Progenitor cell of endocrine pancreas (in vitro differentiated cells): ENCODE data around the gene SYT2. TPM values are rescaled to one million over a fixed set of nuclear protein-coding genes. Genes with fewer than 3 reads are reported as not detected.

Source experiments
- DNase-seq: peaks from one replicate; pipeline ENCODE4 v3.0.0; 2021; ENCODE audit warnings: low spot score; ENCODE audit not compliant: unreplicated experiment
- H3K27ac Mint-ChIP-seq: 2 replicates; pipeline ENCODE4 v1.8.0; 2021; ENCODE audit warnings: mild to moderate bottlenecking, moderate library complexity, mixed read lengths
- H3K27me3 Mint-ChIP-seq: 2 replicates; pipeline ENCODE4 v1.8.0; 2021; ENCODE audit warnings: mixed read lengths
- H3K36me3 Mint-ChIP-seq: 2 replicates; pipeline ENCODE4 v1.8.0; 2022; ENCODE audit warnings: mixed read lengths; ENCODE audit not compliant: insufficient read depth
- H3K4me1 Mint-ChIP-seq: 2 replicates; pipeline ENCODE4 v1.8.0; 2021; ENCODE audit warnings: low read depth, mixed read lengths
- H3K4me3 Mint-ChIP-seq: 2 replicates; pipeline ENCODE4 v1.8.0; 2021; ENCODE audit warnings: low read depth, mild to moderate bottlenecking, moderate library complexity, mixed read lengths
- H3K9me3 Mint-ChIP-seq: 2 replicates; pipeline ENCODE4 v1.8.0; 2021; ENCODE audit warnings: low read depth, mixed read lengths
- total RNA-seq: library from RNA; stranded (reverse); gene quantifications from 2 replicates; pipeline ENCODE4 v1.2.1, GENCODE V29; 2021
- TF ChIP-seq, protein P1 (sequence below): fragments of 200-600 bp; sonication (generic); IDR thresholded peaks from one replicate; pipeline ENCODE4 v1.5.0; 2021; ENCODE audit warnings: antibody characterized with exemption, mild to moderate bottlenecking; ENCODE audit not compliant: unreplicated experiment

The SYT2 gene
- total RNA-seq, 1 donor from 2014 or later = 1.8 TPM

DNA sequence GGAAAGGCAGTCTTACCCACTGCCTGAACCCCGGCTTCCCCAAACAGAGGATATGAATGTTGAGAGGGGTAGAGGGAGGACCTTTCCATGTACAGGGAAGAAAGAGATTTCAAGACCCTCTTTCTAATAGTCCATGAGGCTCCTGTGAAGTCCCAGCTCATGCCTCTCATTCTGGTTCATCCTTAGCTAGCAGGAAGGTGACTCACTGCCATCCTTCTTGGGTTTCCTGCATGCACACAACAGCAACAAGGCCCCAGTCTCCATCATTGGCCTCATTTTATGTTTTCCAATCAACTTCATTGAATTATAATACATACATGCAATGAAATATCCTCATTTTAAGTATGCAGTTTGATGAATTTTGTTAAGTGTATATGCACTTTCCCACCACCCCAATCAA is 46.2 kb downstream of the SYT2 start:
- H3K36me3 Mint-ChIP-seq = no peaks in the 10 kb centered on the region
- TF ChIP-seq, protein P1, sequence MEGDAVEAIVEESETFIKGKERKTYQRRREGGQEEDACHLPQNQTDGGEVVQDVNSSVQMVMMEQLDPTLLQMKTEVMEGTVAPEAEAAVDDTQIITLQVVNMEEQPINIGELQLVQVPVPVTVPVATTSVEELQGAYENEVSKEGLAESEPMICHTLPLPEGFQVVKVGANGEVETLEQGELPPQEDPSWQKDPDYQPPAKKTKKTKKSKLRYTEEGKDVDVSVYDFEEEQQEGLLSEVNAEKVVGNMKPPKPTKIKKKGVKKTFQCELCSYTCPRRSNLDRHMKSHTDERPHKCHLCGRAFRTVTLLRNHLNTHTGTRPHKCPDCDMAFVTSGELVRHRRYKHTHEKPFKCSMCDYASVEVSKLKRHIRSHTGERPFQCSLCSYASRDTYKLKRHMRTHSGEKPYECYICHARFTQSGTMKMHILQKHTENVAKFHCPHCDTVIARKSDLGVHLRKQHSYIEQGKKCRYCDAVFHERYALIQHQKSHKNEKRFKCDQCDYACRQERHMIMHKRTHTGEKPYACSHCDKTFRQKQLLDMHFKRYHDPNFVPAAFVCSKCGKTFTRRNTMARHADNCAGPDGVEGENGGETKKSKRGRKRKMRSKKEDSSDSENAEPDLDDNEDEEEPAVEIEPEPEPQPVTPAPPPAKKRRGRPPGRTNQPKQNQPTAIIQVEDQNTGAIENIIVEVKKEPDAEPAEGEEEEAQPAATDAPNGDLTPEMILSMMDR = no peak
- H3K4me3 Mint-ChIP-seq = no peak overlapping the region
- no peak for DNase-seq
- H3K4me1 Mint-ChIP-seq = peaks cover 1% of the 10 kb centered on the region
- H3K27me3 Mint-ChIP-seq = peaks cover 40% of the 10 kb centered on the region
- no peaks in the 10 kb centered on the region for H3K9me3 Mint-ChIP-seq
- H3K27ac Mint-ChIP-seq = no peak overlapping the region

DNA sequence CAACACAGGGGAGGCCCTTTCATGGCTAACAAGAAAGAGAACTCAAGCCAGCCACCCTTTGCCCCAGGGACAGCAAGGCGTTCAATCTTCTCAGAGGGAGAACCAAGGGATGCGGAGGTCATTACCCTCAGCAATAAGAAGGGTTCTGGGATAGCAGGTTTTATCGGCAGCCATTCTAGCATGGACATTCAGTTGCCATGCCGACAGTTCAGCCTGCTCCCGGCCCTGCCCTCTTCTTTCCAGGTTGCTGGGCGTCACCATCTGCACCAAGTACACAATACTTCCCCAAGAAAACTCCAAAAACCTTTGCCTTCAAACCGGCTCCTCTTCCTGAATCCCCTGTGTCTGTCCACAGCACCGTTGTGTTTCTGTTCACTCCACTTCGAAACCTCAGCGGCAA is 47.1 kb downstream of the SYT2 start:
- no peak for DNase-seq
- peaks cover 46% of the 10 kb centered on the region for H3K27me3 Mint-ChIP-seq
- peaks cover 1% of the 10 kb centered on the region for H3K4me1 Mint-ChIP-seq
- no peak overlapping the region for H3K4me3 Mint-ChIP-seq
- H3K27ac Mint-ChIP-seq = no peak overlapping the region
- H3K9me3 Mint-ChIP-seq = no peaks in the 10 kb centered on the region
- H3K36me3 Mint-ChIP-seq = no peaks in the 10 kb centered on the region
- TF ChIP-seq, protein P1 = no peak

DNA sequence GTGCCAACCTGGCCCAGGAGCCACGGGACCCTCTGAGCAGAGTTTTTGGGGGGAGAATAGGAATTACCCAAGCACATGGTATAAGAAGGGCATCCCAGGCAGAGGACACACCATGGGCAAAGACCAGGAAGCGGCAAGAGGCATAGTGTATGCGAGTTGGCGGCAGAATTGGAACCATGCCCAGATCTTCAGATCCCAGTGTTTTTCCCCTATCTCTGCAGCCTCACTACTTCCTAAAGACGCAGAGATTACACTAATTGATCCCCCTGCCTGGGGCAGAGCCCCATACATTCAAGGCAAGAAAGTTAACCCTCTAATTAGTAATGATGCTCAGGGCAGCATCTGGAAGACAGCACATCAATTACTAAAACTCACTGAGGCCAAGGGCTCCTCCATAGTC is 48.2 kb downstream of the SYT2 start:
- H3K4me1 Mint-ChIP-seq = peaks cover 1% of the 10 kb centered on the region
- H3K27me3 Mint-ChIP-seq = peaks cover 47% of the 10 kb centered on the region
- no peak overlapping the region for H3K27ac Mint-ChIP-seq
- DNase-seq = no peak
- no peaks in the 10 kb centered on the region for H3K9me3 Mint-ChIP-seq
- no peak overlapping the region for H3K4me3 Mint-ChIP-seq
- H3K36me3 Mint-ChIP-seq = no peaks in the 10 kb centered on the region
- TF ChIP-seq, protein P1 = no peak

DNA sequence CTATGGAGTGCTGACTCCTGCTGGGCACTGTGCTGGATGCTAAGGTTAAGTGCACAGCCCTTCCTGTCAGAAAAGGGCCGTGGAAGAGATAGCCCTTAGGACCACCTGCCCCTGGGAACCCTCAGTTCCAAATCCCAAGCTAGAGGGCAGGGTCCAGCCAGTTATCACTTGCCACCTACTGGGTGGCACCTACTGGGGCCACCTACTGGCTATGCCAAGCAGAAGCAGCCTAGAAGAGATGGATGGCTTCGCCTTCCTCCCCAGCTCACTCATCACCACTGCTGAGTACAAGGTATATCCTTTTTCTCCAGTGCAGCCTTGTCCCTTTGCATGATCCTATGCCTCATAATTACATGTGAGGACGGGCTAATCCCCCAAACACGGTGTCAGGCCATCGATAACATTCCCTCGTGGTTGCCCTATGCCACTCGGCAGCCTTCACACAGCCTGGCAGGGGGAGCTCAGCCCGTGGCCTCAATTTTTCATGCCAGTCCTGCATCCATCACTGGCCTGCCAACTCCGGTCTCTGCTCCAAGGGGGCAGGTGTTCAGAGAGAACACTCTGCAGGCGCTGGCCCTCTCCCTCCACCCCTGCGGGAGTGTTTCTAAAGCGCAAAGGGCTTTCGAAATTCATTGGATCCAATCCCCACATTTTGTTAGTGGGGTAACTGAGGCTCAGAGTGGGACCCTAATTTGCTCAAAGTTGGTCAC is 49.0 kb downstream of the SYT2 start:
- no peaks in the 10 kb centered on the region for H3K36me3 Mint-ChIP-seq
- peaks cover 1% of the 10 kb centered on the region for H3K4me1 Mint-ChIP-seq
- no peak overlapping the region for H3K27ac Mint-ChIP-seq
- H3K9me3 Mint-ChIP-seq = no peaks in the 10 kb centered on the region
- no peak for DNase-seq
- H3K4me3 Mint-ChIP-seq = no peak overlapping the region
- peaks cover 52% of the 10 kb centered on the region for H3K27me3 Mint-ChIP-seq
- TF ChIP-seq, protein P1 = peak; percentile 11

DNA sequence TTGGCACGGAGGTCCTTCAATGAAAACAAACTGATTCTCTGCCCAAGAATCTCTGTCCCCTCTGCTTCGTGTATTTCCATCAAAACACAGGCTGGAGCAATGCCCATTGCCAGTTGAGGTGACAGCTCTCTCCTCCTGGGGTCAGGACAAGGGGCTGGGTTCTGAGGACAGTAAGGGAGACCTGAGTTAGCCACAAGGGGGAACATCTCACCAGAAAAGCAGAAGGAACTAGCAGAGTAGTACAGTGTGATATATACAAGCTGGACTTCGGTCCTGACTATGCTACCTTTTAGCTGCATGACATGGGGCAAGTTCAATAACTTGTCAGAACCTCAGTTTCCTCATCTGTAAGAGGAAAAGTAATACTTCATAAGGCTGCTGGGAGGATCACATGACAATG is 50.3 kb downstream of the SYT2 start:
- H3K27me3 Mint-ChIP-seq = peaks cover 57% of the 10 kb centered on the region
- TF ChIP-seq, protein P1 = no peak

More for the DNA sequence above, 50.3 kb downstream of the SYT2 start:
- Mint-ChIP-seq H3K27ac (no peak overlapping the region), H3K4me3 (no peak overlapping the region), H3K9me3 (no peaks in the 10 kb centered on the region), H3K36me3 (no peaks in the 10 kb centered on the region), H3K4me1 (peaks cover 1% of the 10 kb centered on the region)
- DNase-seq = no peak
